HG03439 (cell line): ENCODE measurements around the gene CCDC159.
"Not testable (repeated sequence)": the region's sequence is repeated elsewhere in the genome, so short reads cannot be mapped to it uniquely, and the experiment has no call there.

ENCODE experiments used
- ATAC-seq: cut with Tn5 transposase; IDR thresholded peaks from one replicate; pipeline ENCODE4 v1.9.1; 2021; ENCODE audit warnings: mild to moderate bottlenecking, moderate library complexity; ENCODE audit not compliant: unreplicated experiment

The CCDC159 gene

GRCh38 chr19:11338121-11338520, 8.2 kb upstream of the CCDC159 start:
- ATAC-seq, result no peak

GRCh38 chr19:11338569-11339253, 7.6 kb upstream of the CCDC159 start:
- ATAC-seq, result no peak

- peak; percentile 52 for ATAC-seq
Observed at GRCh38 chr19:11339254-11340098, 6.8 kb upstream of the CCDC159 start, which contains the start of gene RAB3D. Gene RAB3D, minus strand, starts transcription at chr19:11339657. Its CDS starts 2,258 bp downstream, at chr19:11337399.

- ATAC-seq, result not testable (repeated sequence)
Observed at GRCh38 chr19:11340099-11340467, 6.2 kb upstream of the CCDC159 start.

- ATAC-seq, result no peak
Observed at GRCh38 chr19:11342429-11342828, 3.9 kb upstream of the CCDC159 start.

GRCh38 chr19:11345122-11345803, 1.1 kb upstream of the CCDC159 start:
- no peak for ATAC-seq

- no peak for ATAC-seq
Observed at GRCh38 chr19:11347546-11348039, 1.3 kb downstream of the CCDC159 start.

GRCh38 chr19:11349171-11349570, 2.9 kb downstream of the CCDC159 start:
- ATAC-seq, result no peak

GRCh38 chr19:11354102-11354501, 7.8 kb downstream of the CCDC159 start:
- ATAC-seq, result not testable (repeated sequence)

GRCh38 chr19:11355160-11356073, 9.1 kb downstream of the CCDC159 start, which contains the start of gene PLPPR2:
Gene PLPPR2, plus strand, starts transcription at chr19:11355432. Its CDS starts 2,242 bp downstream, at chr19:11357674.
- ATAC-seq, result no peak

GRCh38 chr19:11356074-11356397, 9.7 kb downstream of the CCDC159 start:
- no peak for ATAC-seq

- no peak for ATAC-seq
Observed at GRCh38 chr19:11356676-11357550, 10.6 kb downstream of the CCDC159 start.

GRCh38 chr19:11359421-11359820, 13.1 kb downstream of the CCDC159 start:
- ATAC-seq, result no peak

GRCh38 chr19:11361037-11361770, 14.9 kb downstream of the CCDC159 start:
- ATAC-seq, result no peak

- ATAC-seq, result no peak
Observed at GRCh38 chr19:11361771-11362731, 15.7 kb downstream of the CCDC159 start.

GRCh38 chr19:11363881-11364280, 17.6 kb downstream of the CCDC159 start:
- ATAC-seq, result no peak

- ATAC-seq, result no peak
Observed at GRCh38 chr19:11364296-11364904, 18.1 kb downstream of the CCDC159 start.
